WI38 (cell line): Measurements from ENCODE around the gene TPRG1L.

Experiments used
- H3K4me3 ChIP-seq: 2 replicates; pipeline ENCODE4 v1.5.1; 2011; ENCODE audit warnings: low read depth, mild to moderate bottlenecking, control low read depth, low read length
- CTCF ChIP-seq: IDR thresholded peaks from 2 replicates; pipeline ENCODE4 v1.5.1; 2012; ENCODE audit warnings: low read depth, mild to moderate bottlenecking, control low read depth, low read length

TPRG1L gene

GRCh38 chr1:3670823-3671265 is 46.0 kb downstream of the TPRG1L start:
- no peak overlapping the region for H3K4me3 ChIP-seq
- no peak for TF ChIP-seq CTCF

- no peak overlapping the region for H3K4me3 ChIP-seq
- TF ChIP-seq CTCF = no peak
Observed at GRCh38 chr1:3671371-3672180, 46.8 kb downstream of the TPRG1L start.

- no peak overlapping the region for H3K4me3 ChIP-seq
- TF ChIP-seq CTCF = no peak
Observed at GRCh38 chr1:3672231-3672970, 47.6 kb downstream of the TPRG1L start.

GRCh38 chr1:3672971-3673361 is 48.2 kb downstream of the TPRG1L start:
- H3K4me3 ChIP-seq = no peak overlapping the region
- TF ChIP-seq CTCF = no peak

GRCh38 chr1:3673381-3674099 is 48.7 kb downstream of the TPRG1L start:
- no peak overlapping the region for H3K4me3 ChIP-seq
- TF ChIP-seq CTCF = no peak

GRCh38 chr1:3674100-3675094 is 49.6 kb downstream of the TPRG1L start:
- TF ChIP-seq CTCF = no peak
- no peak overlapping the region for H3K4me3 ChIP-seq
